HG02759 (cell line): ENCODE measurements around the gene SSR4.
"Not testable (repeated sequence)": the region's sequence is repeated elsewhere in the genome, so short reads cannot be mapped to it uniquely, and the experiment has no call there.

Experiments
- ATAC-seq: cut with Tn5 transposase; IDR thresholded peaks from one replicate; pipeline ENCODE4 v1.9.1; 2021; ENCODE audit warnings: mild to moderate bottlenecking, moderate library complexity; ENCODE audit not compliant: unreplicated experiment

Gene SSR4

GRCh38 chrX:153794018-153794896, at the start of gene SSR4, which contains the start of gene IDH3G:
TSS of gene SSR4 (plus strand) at chrX:153794668. CDS start at chrX:153794688, 20 bp downstream.
TSS of gene IDH3G (minus strand) at chrX:153794375. CDS start at chrX:153794326, 49 bp downstream.
- peak; percentile 92 for ATAC-seq

- ATAC-seq = not testable (repeated sequence)
Observed at GRCh38 chrX:153745067-153745433, 49.4 kb upstream of the SSR4 start.

GRCh38 chrX:153746359-153746758, 48.1 kb upstream of the SSR4 start:
- ATAC-seq = no peak

GRCh38 chrX:153746991-153747390, 47.5 kb upstream of the SSR4 start:
- ATAC-seq = not testable (repeated sequence)

GRCh38 chrX:153749017-153749416, 45.5 kb upstream of the SSR4 start:
- ATAC-seq = not testable (repeated sequence)

GRCh38 chrX:153750127-153750774, 44.2 kb upstream of the SSR4 start:
- ATAC-seq = no peak

GRCh38 chrX:153755136-153755535, 39.3 kb upstream of the SSR4 start:
- no peak for ATAC-seq

GRCh38 chrX:153761863-153762262, 32.6 kb upstream of the SSR4 start:
- no peak for ATAC-seq

GRCh38 chrX:153762626-153763173, 31.8 kb upstream of the SSR4 start:
- no peak for ATAC-seq

- ATAC-seq = no peak
Observed at GRCh38 chrX:153763298-153763932, 31.1 kb upstream of the SSR4 start.

GRCh38 chrX:153763989-153764755, 30.3 kb upstream of the SSR4 start, which contains the start of gene PLXNB3:
TSS of gene PLXNB3 (plus strand) at chrX:153764249. CDS start at chrX:153765536, 1,287 bp downstream.
- ATAC-seq = no peak

GRCh38 chrX:153764786-153765137, 29.7 kb upstream of the SSR4 start:
- ATAC-seq = no peak

- ATAC-seq = no peak
Observed at GRCh38 chrX:153765138-153766079, 29.1 kb upstream of the SSR4 start.

- no peak for ATAC-seq
Observed at GRCh38 chrX:153766098-153766817, 28.2 kb upstream of the SSR4 start.

GRCh38 chrX:153766871-153767673, 27.4 kb upstream of the SSR4 start:
- no peak for ATAC-seq

- ATAC-seq = no peak
Observed at GRCh38 chrX:153767674-153768055, 26.8 kb upstream of the SSR4 start.

GRCh38 chrX:153768311-153769157, 25.9 kb upstream of the SSR4 start:
- ATAC-seq = no peak
